HFFc6 (cell line): ENCODE measurements around the gene BCR. TPM values are rescaled to one million over a fixed set of nuclear protein-coding genes. Genes with fewer than 3 reads are reported as not detected.
A peak's percentile ranks its signal among the peaks of the same experiment; 100 is the strongest.

Source experiments
- DNase-seq: peaks from one replicate; pipeline ENCODE4 v3.0.0-alpha.2; 2018
- H3K27ac Mint-ChIP-seq: 2 replicates; pipeline ENCODE4 v1.8.0; 2020; ENCODE audit warnings: mild to moderate bottlenecking, mixed read lengths
- H3K27me3 Mint-ChIP-seq: 2 replicates; pipeline ENCODE4 v1.8.0; 2021; ENCODE audit warnings: mild to moderate bottlenecking, moderate library complexity, mixed read lengths; ENCODE audit not compliant: insufficient read depth
- H3K36me3 Mint-ChIP-seq: 2 replicates; pipeline ENCODE4 v1.8.0; 2021; ENCODE audit warnings: low read depth, mixed read lengths
- H3K4me1 Mint-ChIP-seq: 2 replicates; pipeline ENCODE4 v1.8.0; 2020; ENCODE audit warnings: low read depth, mixed read lengths
- H3K4me3 Mint-ChIP-seq: 2 replicates; pipeline ENCODE4 v1.8.0; 2020; ENCODE audit warnings: mild to moderate bottlenecking, moderate library complexity, mixed read lengths
- H3K9me3 Mint-ChIP-seq: 2 replicates; pipeline ENCODE4 v1.8.0; 2020; ENCODE audit warnings: mild to moderate bottlenecking, mixed read lengths
- total RNA-seq, 6 experiments: library from RNA; stranded (reverse); fragmentation: NEBNext Ultra II Directional; extraction: Animal tissue kit (Norgen Biotek cat#: 25700); gene quantifications; 2 replicates in 1 of 6; 3 replicates in 5 of 6; pipeline ENCODE4 v1.2.3, GENCODE V29; 2021
- TF ChIP-seq, protein P1 (sequence below): fragments of 200-600 bp; sonication (generic); IDR thresholded peaks from 2 replicates; pipeline ENCODE4 v1.5.0; 2021; ENCODE audit warnings: antibody characterized with exemption, mild to moderate bottlenecking

BCR gene
- total RNA-seq, 6 experiments from 2014 or later: 28.0 to 41.3 (median 31.3) TPM

GRCh38 chr22:23268139-23268712, 87.9 kb downstream of the BCR start:
- H3K9me3 Mint-ChIP-seq: no peaks in the 10 kb centered on the region

GRCh38 chr22:23268877-23269276, 88.6 kb downstream of the BCR start:
- DNase-seq: no peak
- H3K4me1 Mint-ChIP-seq: no peaks in the 10 kb centered on the region; the same call in 1 of the 2 replicates
- no peak overlapping the region for H3K27ac Mint-ChIP-seq
- no peak overlapping the region for H3K4me3 Mint-ChIP-seq
- no peaks in the 10 kb centered on the region for H3K36me3 Mint-ChIP-seq
- H3K9me3 Mint-ChIP-seq: no peaks in the 10 kb centered on the region
- TF ChIP-seq, protein P1, sequence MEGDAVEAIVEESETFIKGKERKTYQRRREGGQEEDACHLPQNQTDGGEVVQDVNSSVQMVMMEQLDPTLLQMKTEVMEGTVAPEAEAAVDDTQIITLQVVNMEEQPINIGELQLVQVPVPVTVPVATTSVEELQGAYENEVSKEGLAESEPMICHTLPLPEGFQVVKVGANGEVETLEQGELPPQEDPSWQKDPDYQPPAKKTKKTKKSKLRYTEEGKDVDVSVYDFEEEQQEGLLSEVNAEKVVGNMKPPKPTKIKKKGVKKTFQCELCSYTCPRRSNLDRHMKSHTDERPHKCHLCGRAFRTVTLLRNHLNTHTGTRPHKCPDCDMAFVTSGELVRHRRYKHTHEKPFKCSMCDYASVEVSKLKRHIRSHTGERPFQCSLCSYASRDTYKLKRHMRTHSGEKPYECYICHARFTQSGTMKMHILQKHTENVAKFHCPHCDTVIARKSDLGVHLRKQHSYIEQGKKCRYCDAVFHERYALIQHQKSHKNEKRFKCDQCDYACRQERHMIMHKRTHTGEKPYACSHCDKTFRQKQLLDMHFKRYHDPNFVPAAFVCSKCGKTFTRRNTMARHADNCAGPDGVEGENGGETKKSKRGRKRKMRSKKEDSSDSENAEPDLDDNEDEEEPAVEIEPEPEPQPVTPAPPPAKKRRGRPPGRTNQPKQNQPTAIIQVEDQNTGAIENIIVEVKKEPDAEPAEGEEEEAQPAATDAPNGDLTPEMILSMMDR: no peak
- H3K27me3 Mint-ChIP-seq: no peaks in the 10 kb centered on the region; the same call in 1 of the 2 replicates

More at GRCh38 chr22:23268139-23268712, 87.9 kb downstream of the BCR start:
- H3K4me1 Mint-ChIP-seq: no peaks in the 10 kb centered on the region; the same call in 1 of the 2 replicates
- TF ChIP-seq, protein P1: no peak
- H3K36me3 Mint-ChIP-seq: no peaks in the 10 kb centered on the region
- H3K27ac Mint-ChIP-seq: no peak overlapping the region
- H3K4me3 Mint-ChIP-seq: no peak overlapping the region
- no peaks in the 10 kb centered on the region; the same call in 1 of the 2 replicates for H3K27me3 Mint-ChIP-seq
- no peak for DNase-seq

GRCh38 chr22:23269441-23270211, 89.3 kb downstream of the BCR start:
- H3K4me3 Mint-ChIP-seq: no peak overlapping the region
- no peak overlapping the region for H3K27ac Mint-ChIP-seq
- no peaks in the 10 kb centered on the region for H3K36me3 Mint-ChIP-seq
- no peaks in the 10 kb centered on the region for H3K9me3 Mint-ChIP-seq
- no peaks in the 10 kb centered on the region; the same call in 1 of the 2 replicates for H3K27me3 Mint-ChIP-seq
- TF ChIP-seq, protein P1: no peak
- no peak for DNase-seq
- no peaks in the 10 kb centered on the region for H3K4me1 Mint-ChIP-seq

GRCh38 chr22:23270212-23270733, 90.0 kb downstream of the BCR start:
- H3K27ac Mint-ChIP-seq: no peak overlapping the region
- H3K4me3 Mint-ChIP-seq: no peak overlapping the region

GRCh38 chr22:23270798-23271596, 90.7 kb downstream of the BCR start:
- no peaks in the 10 kb centered on the region for H3K4me1 Mint-ChIP-seq
- no peak for DNase-seq
- TF ChIP-seq, protein P1: no peak
- H3K9me3 Mint-ChIP-seq: no peaks in the 10 kb centered on the region
- H3K4me3 Mint-ChIP-seq: no peak overlapping the region
- H3K27me3 Mint-ChIP-seq: no peaks in the 10 kb centered on the region
- H3K27ac Mint-ChIP-seq: no peak overlapping the region
- no peaks in the 10 kb centered on the region for H3K36me3 Mint-ChIP-seq

More at GRCh38 chr22:23270212-23270733, 90.0 kb downstream of the BCR start:
- TF ChIP-seq, protein P1: 0 out of 2 replicates have a peak, but pooled peaks have one; percentile 8
- H3K4me1 Mint-ChIP-seq: no peaks in the 10 kb centered on the region
- no peaks in the 10 kb centered on the region for H3K36me3 Mint-ChIP-seq
- no peaks in the 10 kb centered on the region for H3K9me3 Mint-ChIP-seq
- no peaks in the 10 kb centered on the region; the same call in 1 of the 2 replicates for H3K27me3 Mint-ChIP-seq
- no peak for DNase-seq
